GM23338 (cell line): ENCODE results near the gene FCGBP. TPM values are rescaled to one million over a fixed set of nuclear protein-coding genes. Genes with fewer than 3 reads are reported as not detected.

ENCODE experiments used
- ATAC-seq: fragments of 200-7000 bp; cut with Tn5 transposase; 3 replicates; pipeline ENCODE4 v1.9.1; 2020
- DNase-seq: peaks from one replicate; pipeline ENCODE4 v3.0.0-alpha.2; 2015; ENCODE audit warnings: low spot score
- H2AFZ ChIP-seq: fragments of 200-600 bp; sonication (generic); 2 replicates; pipeline ENCODE4 v1.8.0; 2016; ENCODE audit warnings: antibody characterized with exemption, mild to moderate bottlenecking, moderate library complexity
- H3F3A ChIP-seq: fragments of 200-600 bp; sonication (generic); replicated peaks from 2 replicates; pipeline ENCODE4 v1.8.0; 2017; ENCODE audit warnings: antibody characterized with exemption, mixed run types, low read depth
- H3K27ac ChIP-seq: fragments of 200-600 bp; sonication (generic); 2 replicates; pipeline ENCODE4 v1.6.1; 2016; ENCODE audit warnings: low read depth
- H3K27me3 ChIP-seq: fragments of 200-600 bp; sonication (generic); 2 replicates; pipeline ENCODE4 v1.8.0; 2016; ENCODE audit warnings: mild to moderate bottlenecking, mixed run types, moderate library complexity; ENCODE audit not compliant: insufficient read depth
- H3K36me3 ChIP-seq: fragments of 200-600 bp; sonication (generic); 2 replicates; pipeline ENCODE4 v1.8.0; 2016; ENCODE audit warnings: mild to moderate bottlenecking; ENCODE audit not compliant: insufficient read depth
- H3K4me1 ChIP-seq: fragments of 200-600 bp; sonication (generic); 2 replicates; pipeline ENCODE4 v1.8.0; 2016; ENCODE audit warnings: mild to moderate bottlenecking, moderate library complexity; ENCODE audit not compliant: insufficient read depth
- H3K4me2 ChIP-seq: fragments of 200-600 bp; sonication (generic); 2 replicates; pipeline ENCODE4 v1.7.1; 2017; ENCODE audit warnings: mixed run types
- H3K4me3 ChIP-seq: fragments of 200-600 bp; sonication (generic); 2 replicates; pipeline ENCODE4 v1.6.1; 2016; ENCODE audit warnings: mixed run types
- H3K79me2 ChIP-seq: fragments of 200-600 bp; sonication (generic); replicated peaks from 2 replicates; pipeline ENCODE4 v1.8.0; 2017; ENCODE audit warnings: mild to moderate bottlenecking; ENCODE audit not compliant: insufficient read depth
- H3K9me2 ChIP-seq: fragments of 200-600 bp; sonication (generic); 2 replicates; pipeline ENCODE4 v1.8.0; 2017; ENCODE audit not compliant: insufficient read depth
- H4K20me1 ChIP-seq: fragments of 200-600 bp; sonication (generic); replicated peaks from 2 replicates; pipeline ENCODE4 v1.8.0; 2017; ENCODE audit warnings: mild to moderate bottlenecking; ENCODE audit not compliant: insufficient read depth
- H3K27ac Mint-ChIP-seq: 2 replicates; pipeline ENCODE4 v1.8.0; 2020; ENCODE audit warnings: inconsistent platforms, mild to moderate bottlenecking, moderate library complexity, mixed read lengths
- H3K27me3 Mint-ChIP-seq: 3 replicates; pipeline ENCODE4 v1.8.0; 2022; ENCODE audit warnings: low read depth, mild to moderate bottlenecking, moderate library complexity, mixed read lengths, inconsistent platforms; ENCODE audit not compliant: insufficient read depth, poor library complexity
- H3K36me3 Mint-ChIP-seq: 3 replicates; pipeline ENCODE4 v1.8.0; 2021; ENCODE audit warnings: low read depth, mild to moderate bottlenecking, inconsistent platforms, moderate library complexity, mixed read lengths
- H3K4me1 Mint-ChIP-seq: 3 replicates; pipeline ENCODE4 v1.8.0; 2020; ENCODE audit warnings: mild to moderate bottlenecking, inconsistent platforms, mixed read lengths
- H3K4me3 Mint-ChIP-seq: 3 replicates; pipeline ENCODE4 v1.8.0; 2021; ENCODE audit warnings: moderate library complexity, mild to moderate bottlenecking, inconsistent platforms, mixed read lengths
- H3K9me3 Mint-ChIP-seq: 3 replicates; pipeline ENCODE4 v1.8.0; 2020; ENCODE audit warnings: moderate library complexity, mild to moderate bottlenecking, inconsistent platforms, mixed read lengths
- CREB1 ChIP-seq: fragments of 250-450 bp; sonication (Bioruptor Pico); IDR thresholded peaks from 2 replicates; pipeline ENCODE4 v1.5.0; 2020; ENCODE audit warnings: low read depth, mild to moderate bottlenecking, moderate library complexity
- EZH2 ChIP-seq: fragments of 200-600 bp; sonication (generic); IDR thresholded peaks from one replicate; pipeline ENCODE4 v1.8.0; 2017; ENCODE audit warnings: antibody characterized with exemption, mild to moderate bottlenecking, low read depth; ENCODE audit not compliant: unreplicated experiment
- EZH2phosphoT487 ChIP-seq: fragments of 200-600 bp; sonication (generic); IDR thresholded peaks from one replicate; pipeline ENCODE4 v1.8.1; 2018; ENCODE audit warnings: antibody characterized with exemption; ENCODE audit not compliant: unreplicated experiment
- JUNB ChIP-seq: IDR thresholded peaks from one replicate; pipeline ENCODE4 v1.6.1; 2016; ENCODE audit warnings: antibody characterized with exemption; ENCODE audit not compliant: unreplicated experiment
- NANOG ChIP-seq: IDR thresholded peaks from 2 replicates; pipeline ENCODE4 v1.6.1; 2016; ENCODE audit warnings: antibody characterized with exemption, borderline replicate concordance
- POLR2AphosphoS5 ChIP-seq: IDR thresholded peaks from 2 replicates; pipeline ENCODE4 v1.6.1; 2016; ENCODE audit warnings: antibody characterized with exemption, low read depth
- STAT1 ChIP-seq: IDR thresholded peaks from one replicate; pipeline ENCODE4 v1.6.1; 2016; ENCODE audit warnings: antibody characterized with exemption; ENCODE audit not compliant: unreplicated experiment
- ZNF331 ChIP-seq: fragments of 250-450 bp; sonication (Bioruptor Pico); IDR thresholded peaks from 2 replicates; pipeline ENCODE4 v1.5.0; 2020; ENCODE audit warnings: low read depth, mild to moderate bottlenecking, moderate library complexity
- polyA plus RNA-seq: library from polyadenylated mRNA; unstranded; fragments of >200 nt; fragmentation: Nextera tagmentation; extraction: Ambion mirVana; gene quantifications from 2 replicates; pipeline ENCODE4 v1.2.1, GENCODE V29; 2016
- total RNA-seq: library from RNA; depleted of rRNA; stranded (reverse); fragments of >200 nt; shearing (Covaris generic); gene quantifications from 2 replicates; pipeline ENCODE4 v1.2.3, GENCODE V29; 2014
- TF ChIP-seq, protein P1 (sequence below), 2 experiments: fragments of 200-600 bp in 1 of 2; sonication (generic) in 1 of 2; conservative IDR thresholded peaks; 2 replicates each; pipeline versions ENCODE4 v1.5.1 to v1.6.1; 2016 to 2017; ENCODE audit warnings: antibody characterized with exemption in 2 of 2, low read depth in 2 of 2, mild to moderate bottlenecking in 2 of 2, moderate library complexity in 1 of 2
- TF ChIP-seq, protein P2 (sequence below): IDR thresholded peaks from 2 replicates; pipeline ENCODE4 v1.6.1; 2016; ENCODE audit warnings: antibody characterized with exemption

Gene FCGBP
- total and polyA plus RNA-seq, 2 experiments from 2014 or later: 0.44 to 3.6 TPM

DNA sequence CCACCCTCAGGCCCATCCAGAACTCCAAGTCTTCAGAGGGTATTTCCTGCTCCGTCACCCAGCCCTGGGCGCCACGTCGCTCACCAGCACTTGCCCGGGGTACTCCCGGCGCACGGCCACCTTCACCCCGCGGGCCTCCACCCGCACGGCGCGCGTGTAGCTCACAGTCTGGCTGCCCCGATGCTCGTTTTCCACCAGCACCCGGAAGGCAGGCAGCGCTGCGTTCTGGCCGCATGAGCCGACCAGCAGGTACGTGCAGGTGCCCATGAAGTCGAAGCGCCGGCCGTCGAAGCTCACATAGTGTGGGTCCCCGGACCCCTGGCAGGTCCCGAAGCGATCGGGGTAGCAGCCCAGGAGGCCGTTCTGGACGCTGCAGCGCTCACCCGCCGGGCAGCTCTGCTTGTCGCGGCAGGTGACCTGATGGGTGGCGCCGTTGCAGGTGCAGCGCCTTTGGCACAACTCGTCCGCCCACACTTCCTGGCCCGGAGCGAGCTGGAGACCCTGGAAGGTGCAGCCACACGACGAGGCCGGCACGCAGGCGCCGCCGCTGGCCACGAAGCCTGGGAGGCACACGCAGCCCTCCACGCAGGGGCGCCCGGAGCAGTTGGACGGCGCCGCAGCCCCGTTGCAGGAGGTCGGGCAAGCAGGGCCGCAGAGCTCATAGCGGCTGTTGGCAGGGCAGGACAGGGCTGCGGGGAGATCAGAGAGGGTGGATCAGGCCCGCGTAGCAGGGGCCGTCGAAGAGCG, 19.2 kb downstream of the FCGBP start:
- H3K27ac Mint-ChIP-seq: no peak overlapping the region
- H3K9me2 ChIP-seq: no peaks in the 10 kb centered on the region
- no peaks in the 10 kb centered on the region for H3K27me3 ChIP-seq
- DNase-seq (peak; percentile 66), ATAC-seq (peak; percentile 73)
- no peak overlapping the region for H3K27ac ChIP-seq
- H3K4me3 Mint-ChIP-seq: no peak overlapping the region
- H3K4me3 ChIP-seq: 0 out of 2 replicates have a peak overlapping the region, but pooled peaks have one; percentile 28
- H3K9me3 Mint-ChIP-seq: no peaks in the 10 kb centered on the region
- no peaks in the 10 kb centered on the region for H3K79me2 ChIP-seq
- H3K27me3 Mint-ChIP-seq: peaks cover 7% of the 10 kb centered on the region
- H3K4me1 ChIP-seq: no peaks in the 10 kb centered on the region
- H3K4me2 ChIP-seq: peak overlapping the region; percentile 38; the same call in 1 of the 2 replicates
- TF ChIP-seq, protein P1, sequence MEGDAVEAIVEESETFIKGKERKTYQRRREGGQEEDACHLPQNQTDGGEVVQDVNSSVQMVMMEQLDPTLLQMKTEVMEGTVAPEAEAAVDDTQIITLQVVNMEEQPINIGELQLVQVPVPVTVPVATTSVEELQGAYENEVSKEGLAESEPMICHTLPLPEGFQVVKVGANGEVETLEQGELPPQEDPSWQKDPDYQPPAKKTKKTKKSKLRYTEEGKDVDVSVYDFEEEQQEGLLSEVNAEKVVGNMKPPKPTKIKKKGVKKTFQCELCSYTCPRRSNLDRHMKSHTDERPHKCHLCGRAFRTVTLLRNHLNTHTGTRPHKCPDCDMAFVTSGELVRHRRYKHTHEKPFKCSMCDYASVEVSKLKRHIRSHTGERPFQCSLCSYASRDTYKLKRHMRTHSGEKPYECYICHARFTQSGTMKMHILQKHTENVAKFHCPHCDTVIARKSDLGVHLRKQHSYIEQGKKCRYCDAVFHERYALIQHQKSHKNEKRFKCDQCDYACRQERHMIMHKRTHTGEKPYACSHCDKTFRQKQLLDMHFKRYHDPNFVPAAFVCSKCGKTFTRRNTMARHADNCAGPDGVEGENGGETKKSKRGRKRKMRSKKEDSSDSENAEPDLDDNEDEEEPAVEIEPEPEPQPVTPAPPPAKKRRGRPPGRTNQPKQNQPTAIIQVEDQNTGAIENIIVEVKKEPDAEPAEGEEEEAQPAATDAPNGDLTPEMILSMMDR (conservative IDR thresholded peaks at IDR 0.05; ENCODE audit: low read depth in 2 of 2): 0 out of 4 replicates have a peak, but pooled peaks of 1 of the 2 experiments have one; percentile 6
- TF ChIP-seq EZH2phosphoT487 (no peak), STAT1 (no peak), JUNB (no peak), NANOG (no peak), ZNF331 (no peak)
- TF ChIP-seq, protein P2, sequence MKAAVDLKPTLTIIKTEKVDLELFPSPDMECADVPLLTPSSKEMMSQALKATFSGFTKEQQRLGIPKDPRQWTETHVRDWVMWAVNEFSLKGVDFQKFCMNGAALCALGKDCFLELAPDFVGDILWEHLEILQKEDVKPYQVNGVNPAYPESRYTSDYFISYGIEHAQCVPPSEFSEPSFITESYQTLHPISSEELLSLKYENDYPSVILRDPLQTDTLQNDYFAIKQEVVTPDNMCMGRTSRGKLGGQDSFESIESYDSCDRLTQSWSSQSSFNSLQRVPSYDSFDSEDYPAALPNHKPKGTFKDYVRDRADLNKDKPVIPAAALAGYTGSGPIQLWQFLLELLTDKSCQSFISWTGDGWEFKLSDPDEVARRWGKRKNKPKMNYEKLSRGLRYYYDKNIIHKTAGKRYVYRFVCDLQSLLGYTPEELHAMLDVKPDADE: no peak
- H4K20me1 ChIP-seq: no peaks in the 10 kb centered on the region
- no peaks in the 10 kb centered on the region for H3K4me1 Mint-ChIP-seq
- no peaks in the 10 kb centered on the region for H3K36me3 ChIP-seq
- no peaks in the 10 kb centered on the region for H3K36me3 Mint-ChIP-seq
- no peaks in the 10 kb centered on the region for H3F3A ChIP-seq
- peak overlapping the region; percentile 88 for H2AFZ ChIP-seq

DNA sequence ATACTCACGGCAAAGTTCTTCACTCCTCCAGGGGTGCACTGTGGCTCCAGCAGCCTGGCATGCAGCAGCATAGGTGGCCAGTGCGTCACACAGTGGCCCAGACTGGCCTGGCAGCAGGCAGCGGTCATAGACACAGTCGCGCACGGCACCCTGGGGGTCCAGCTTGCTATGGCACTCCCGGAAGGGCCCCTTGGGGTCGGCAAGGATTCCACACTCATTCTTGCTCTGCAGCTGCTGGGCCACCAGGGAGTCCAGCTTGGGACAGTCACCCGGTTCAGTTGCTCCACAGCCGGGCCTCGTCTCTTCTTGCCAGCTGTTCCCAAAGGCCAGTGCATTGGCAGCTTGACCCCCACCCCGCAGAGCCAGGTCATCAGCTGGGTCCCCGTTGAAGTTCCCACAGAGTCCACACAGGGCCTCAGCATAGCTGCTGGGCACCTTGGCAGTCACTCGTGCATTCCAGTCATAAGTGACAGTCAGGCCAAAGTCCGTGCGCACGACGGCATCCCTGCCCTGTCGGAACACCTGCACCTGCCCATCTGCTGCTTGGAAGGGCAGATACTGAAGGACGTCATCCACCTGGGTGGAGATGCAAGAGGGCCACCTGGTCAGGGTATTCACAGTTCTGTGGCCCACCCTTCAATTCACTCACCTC, 20.6 kb downstream of the FCGBP start:
- Mint-ChIP-seq H3K27me3 (peaks cover 7% of the 10 kb centered on the region), H3K4me1 (no peaks in the 10 kb centered on the region)
- no peak for TF ChIP-seq CREB1 (CRISPR knock-in tag)
- TF ChIP-seq, protein P1 (conservative IDR thresholded peaks at IDR 0.05; ENCODE audit: low read depth in 2 of 2): no peak
- TF ChIP-seq, protein P2: no peak
- TF ChIP-seq POLR2AphosphoS5: no peak
- no peak for TF ChIP-seq JUNB
- TF ChIP-seq EZH2phosphoT487: no peak
- TF ChIP-seq EZH2: no peak
- no peak for TF ChIP-seq ZNF331

More for the DNA sequence above, 20.6 kb downstream of the FCGBP start:
- Histone ChIP-seq H3K27me3 (no peaks in the 10 kb centered on the region), H3F3A (no peaks in the 10 kb centered on the region), H3K27ac (no peak overlapping the region), H4K20me1 (no peaks in the 10 kb centered on the region), H2AFZ (no peak overlapping the region), H3K36me3 (no peaks in the 10 kb centered on the region), H3K9me2 (no peaks in the 10 kb centered on the region), H3K4me1 (no peaks in the 10 kb centered on the region), H3K4me2 (no peak overlapping the region), H3K4me3 (no peak overlapping the region), H3K79me2 (no peaks in the 10 kb centered on the region)
- no peaks in the 10 kb centered on the region for H3K9me3 Mint-ChIP-seq
- no peak overlapping the region for H3K4me3 Mint-ChIP-seq
- DNase-seq: no peak
- ATAC-seq: no peak
- no peak overlapping the region for H3K27ac Mint-ChIP-seq
- H3K36me3 Mint-ChIP-seq: no peaks in the 10 kb centered on the region
